Peyer's patch (tissue), 4 donors: Measurements from ENCODE around the gene ZKSCAN3. TPM values are rescaled to one million over a fixed set of nuclear protein-coding genes. Genes with fewer than 3 reads are reported as not detected.

Source experiments
- DNase-seq, 3 donors: peaks; one replicate each; pipeline ENCODE4 v3.0.0-alpha.2; 2017 to 2019
- H3K27ac ChIP-seq, 4 donors: fragments of 200-600 bp; sonication (generic); one replicate each; pipeline ENCODE4 v1.5.1; 2016 to 2019
- H3K27me3 ChIP-seq, 2 donors: fragments of 200-600 bp; sonication (generic); one replicate each; pipeline ENCODE4 v1.5.1; 2019
- H3K36me3 ChIP-seq, 3 donors: fragments of 200-600 bp; sonication (generic); one replicate each; pipeline ENCODE4 v1.5.1; 2016 to 2019
- H3K4me1 ChIP-seq, 4 donors: fragments of 200-600 bp; sonication (generic); one replicate each; pipeline ENCODE4 v1.5.1; 2016 to 2019
- H3K4me3 ChIP-seq, 4 donors: fragments of 200-600 bp; sonication (generic); 1 replicate in 3 of 4; 2 replicates in 1 of 4; pipeline ENCODE4 v1.5.1; 2016 to 2019; ENCODE audit warnings: mild to moderate bottlenecking in 1 of 4
- H3K9me3 ChIP-seq, 4 donors: fragments of 200-600 bp; sonication (generic); one replicate each; pipeline ENCODE4 v1.5.1; 2016 to 2019; ENCODE audit warnings: mild to moderate bottlenecking in 1 of 4
- CTCF ChIP-seq, 6 experiments: fragments of 450-650 bp in 4 of 6; fragments of 200-600 bp in 2 of 6; sonication (generic) in 1 of 6; IDR thresholded peaks; one replicate each; pipeline ENCODE4 v1.5.1; 2017 to 2019; ENCODE audit warnings: antibody characterized with exemption in 6 of 6, mild to moderate bottlenecking in 3 of 6, moderate library complexity in 1 of 6
- POLR2A ChIP-seq, 2 donors: fragments of 450-650 bp; IDR thresholded peaks; one replicate each; pipeline ENCODE4 v1.5.1; 2017; ENCODE audit warnings: antibody characterized with exemption in 2 of 2, mild to moderate bottlenecking in 2 of 2, moderate library complexity in 2 of 2
- total RNA-seq, 4 donors: library from RNA; depleted of rRNA; stranded (reverse); fragments of >200 nt; gene quantifications; one replicate each; pipeline ENCODE4 v1.1.0, GENCODE V29; 2016

Gene ZKSCAN3
- total RNA-seq, 4 donors from 2014 or later = 2.5 to 7.0 (median 4.6) TPM

GRCh38 chr6:28333599-28334018 is 16.1 kb upstream of the ZKSCAN3 start:
- TF ChIP-seq POLR2A (IDR thresholded peaks at IDR 0.05) (no peak), CTCF (IDR thresholded peaks at IDR 0.05) (no peak)
- no peak overlapping the region for H3K27ac ChIP-seq
- no peaks in the 10 kb centered on the region for H3K9me3 ChIP-seq
- DNase-seq = no peak
- H3K36me3 ChIP-seq = no peaks in the 10 kb centered on the region
- no peak overlapping the region for H3K4me3 ChIP-seq
- H3K27me3 ChIP-seq = no peaks in the 10 kb centered on the region
- no peaks in the 10 kb centered on the region for H3K4me1 ChIP-seq

DNA sequence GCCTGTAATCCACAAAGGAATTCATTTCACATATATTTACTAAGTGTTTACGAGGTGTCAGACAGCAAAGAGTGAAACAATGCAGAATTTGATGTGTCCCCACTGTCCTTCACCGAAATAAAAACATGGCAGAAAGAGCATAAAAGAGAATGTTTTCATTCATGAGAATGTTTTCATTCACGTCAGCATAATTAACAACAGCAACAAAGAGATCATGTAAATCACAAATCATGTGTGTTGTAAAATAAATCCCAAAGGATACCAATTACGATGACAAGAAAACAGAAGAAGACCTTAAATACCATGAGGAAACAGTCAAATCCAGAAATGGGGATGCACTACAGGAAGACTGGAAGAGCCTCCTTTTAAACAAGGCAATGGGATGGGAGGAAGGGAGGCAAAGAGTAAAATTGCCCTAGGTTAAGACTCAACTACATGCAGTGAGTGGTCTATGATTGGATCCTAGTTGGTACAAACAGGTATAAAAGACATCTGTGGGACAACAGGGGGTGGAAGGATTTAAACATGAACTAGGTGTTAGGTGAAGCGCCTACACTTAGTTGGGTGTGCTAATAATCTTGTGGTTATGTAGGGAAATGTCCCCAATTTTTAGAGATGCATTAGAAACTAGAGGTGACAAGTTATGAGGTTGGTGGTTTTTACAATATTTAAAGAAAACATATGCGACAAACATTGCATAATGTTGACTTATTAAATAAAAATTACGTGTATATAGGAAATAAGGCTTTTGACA is 15.3 kb upstream of the ZKSCAN3 start:
- H3K27me3 ChIP-seq = no peaks in the 10 kb centered on the region
- no peak for TF ChIP-seq CTCF (IDR thresholded peaks at IDR 0.05)
- TF ChIP-seq POLR2A (IDR thresholded peaks at IDR 0.05) = no peak
- no peak overlapping the region for H3K4me3 ChIP-seq
- no peaks in the 10 kb centered on the region for H3K9me3 ChIP-seq
- no peak for DNase-seq
- no peaks in the 10 kb centered on the region for H3K4me1 ChIP-seq
- H3K36me3 ChIP-seq = no peaks in the 10 kb centered on the region
- peak overlapping the region; percentile 86 to 97 (median 92) for H3K27ac ChIP-seq

DNA sequence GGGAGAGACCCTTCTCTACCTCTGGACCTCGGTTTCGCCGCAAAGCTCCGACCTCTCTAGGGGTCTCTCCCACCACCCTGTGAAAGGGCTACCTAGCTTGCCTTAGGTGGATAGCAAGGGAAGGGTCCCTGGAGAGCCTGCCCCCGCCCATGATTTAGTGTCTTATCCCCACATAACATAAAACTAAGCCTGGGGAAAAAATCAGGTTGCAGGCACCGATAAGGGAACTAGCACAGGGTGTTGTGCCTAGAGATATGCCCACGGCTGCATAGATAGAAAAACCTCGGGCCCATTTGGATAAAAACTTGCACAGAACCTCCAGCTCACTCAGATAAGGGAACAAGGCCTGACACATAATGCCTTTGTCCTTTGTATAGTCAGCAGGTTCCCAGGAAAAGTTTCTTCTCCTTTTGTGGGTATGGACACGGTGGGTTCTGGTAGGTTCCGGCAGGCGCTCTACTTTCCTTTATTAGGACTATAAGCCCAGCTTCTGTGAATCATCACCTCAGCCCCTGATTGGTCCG is 14.6 kb upstream of the ZKSCAN3 start:
- peak overlapping the region; percentile 86 to 97 (median 92) for H3K27ac ChIP-seq
- H3K9me3 ChIP-seq = no peaks in the 10 kb centered on the region
- no peak for DNase-seq
- peak overlapping the region; percentile 62 to 71 (median 68) for H3K4me3 ChIP-seq
- no peaks in the 10 kb centered on the region for H3K36me3 ChIP-seq
- TF ChIP-seq CTCF (IDR thresholded peaks at IDR 0.05) (no peak), POLR2A (IDR thresholded peaks at IDR 0.05) (no peak)
- no peaks in the 10 kb centered on the region for H3K4me1 ChIP-seq
- no peaks in the 10 kb centered on the region for H3K27me3 ChIP-seq

DNA sequence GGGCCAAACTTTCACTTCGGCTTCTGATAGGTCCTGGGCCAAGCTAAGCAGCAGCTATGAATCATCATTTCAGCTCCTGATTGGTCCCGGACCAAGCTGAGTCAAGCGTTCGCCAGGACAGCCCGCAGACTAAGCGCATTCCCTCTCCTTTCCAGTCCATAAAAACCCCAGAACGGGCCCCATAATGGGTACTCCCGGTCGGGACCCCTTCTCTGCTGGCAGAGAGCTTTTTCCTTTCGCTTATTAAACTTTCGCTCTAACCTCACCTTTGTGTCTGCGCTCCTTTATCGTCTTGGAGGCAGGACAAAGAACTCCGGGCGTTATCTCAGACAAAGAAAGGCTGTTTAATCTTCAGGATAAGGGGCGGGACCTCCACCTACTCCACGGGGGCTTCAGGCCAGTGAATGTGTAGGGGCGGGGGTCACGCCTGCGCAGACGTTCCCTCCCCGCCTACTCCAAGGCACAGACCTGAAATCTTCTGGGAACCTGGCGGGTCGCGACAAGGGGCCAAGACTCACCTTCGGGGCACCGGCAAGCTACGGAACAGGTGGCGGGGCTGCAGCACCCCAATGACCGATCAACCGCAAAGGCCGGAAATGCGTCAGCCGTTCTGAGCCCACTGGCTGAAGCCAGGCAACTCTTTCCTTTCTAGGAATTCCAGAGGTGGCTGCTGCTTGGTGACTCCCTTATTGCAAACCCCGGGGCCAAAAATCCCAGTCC is 14.0 kb upstream of the ZKSCAN3 start, which contains the start of gene ZSCAN31:
ZSCAN31 (minus strand) TSS at position 585 of the 720 bp plus-strand sequence. CDS start 6,465 bp downstream, outside the sequence.
- Histone ChIP-seq H3K9me3 (no peaks in the 10 kb centered on the region), H3K27me3 (no peaks in the 10 kb centered on the region), H3K36me3 (no peaks in the 10 kb centered on the region), H3K4me1 (no peaks in the 10 kb centered on the region), H3K4me3 (peak within 1 kb of the TSS; percentile 62 to 71 (median 68)), H3K27ac (peak within 1 kb of the TSS; percentile 86 to 97 (median 92))
- peak; percentile 89 to 97 (median 90) for DNase-seq
- TF ChIP-seq POLR2A (IDR thresholded peaks at IDR 0.05) = peak; percentile 87 to 94
- TF ChIP-seq CTCF (IDR thresholded peaks at IDR 0.05) = no peak

DNA sequence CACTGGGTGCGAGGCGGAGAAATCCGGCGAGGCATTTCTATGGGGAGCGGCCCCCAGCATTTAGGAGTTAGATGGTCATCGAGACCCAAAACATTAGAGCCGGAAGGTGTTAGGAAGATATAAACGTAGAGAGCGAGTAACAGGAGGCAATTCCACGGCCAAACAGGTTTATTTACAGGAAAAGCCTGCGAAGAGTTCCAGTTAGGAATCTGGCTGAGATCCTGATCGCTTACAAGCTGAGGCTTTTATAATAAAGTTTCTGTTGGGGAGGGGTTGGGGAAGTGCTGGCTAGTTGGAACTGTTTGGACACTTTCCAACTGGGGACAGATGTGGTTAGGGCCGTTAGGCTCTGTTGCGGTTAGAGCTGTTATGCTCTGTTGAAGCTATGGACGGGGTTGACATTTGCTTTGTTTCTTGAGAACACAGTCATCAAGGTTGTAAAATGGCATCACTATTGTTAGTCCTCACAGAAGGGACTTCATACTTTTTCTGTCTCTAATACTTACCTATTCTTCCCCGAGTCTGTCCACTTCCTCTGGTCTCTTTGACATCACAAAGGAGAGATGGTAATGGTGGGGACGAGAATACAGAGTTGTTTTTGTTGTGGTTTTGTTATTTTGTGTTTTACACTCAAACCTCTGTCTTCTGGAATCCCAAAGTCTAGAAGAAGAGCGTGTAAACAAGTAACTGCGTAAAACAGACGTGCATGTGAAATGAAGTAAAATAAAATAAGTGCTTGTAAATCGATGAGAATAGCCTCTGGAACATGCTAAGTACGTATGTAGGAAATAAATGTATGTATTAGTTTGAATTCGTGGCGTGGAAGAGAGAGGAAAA is 13.2 kb upstream of the ZKSCAN3 start:
- peak in 2 of 3 donors; percentile 48 to 57 for DNase-seq
- no peaks in the 10 kb centered on the region for H3K27me3 ChIP-seq
- no peaks in the 10 kb centered on the region for H3K9me3 ChIP-seq
- no peaks in the 10 kb centered on the region for H3K4me1 ChIP-seq
- H3K27ac ChIP-seq = peak overlapping the region; percentile 86 to 97 (median 92)
- H3K4me3 ChIP-seq = peak overlapping the region; percentile 62 to 71 (median 68)
- H3K36me3 ChIP-seq = no peaks in the 10 kb centered on the region
- TF ChIP-seq CTCF (IDR thresholded peaks at IDR 0.05) = no peak
- TF ChIP-seq POLR2A (IDR thresholded peaks at IDR 0.05) = no peak
